DOHH2 (cell line): Measurements from ENCODE around the gene SCN1A.

Experiments
- CTCF ChIP-seq: fragments of 200-600 bp; sonication (generic); IDR thresholded peaks from one replicate; pipeline ENCODE4 v1.5.1; 2014; ENCODE audit warnings: antibody characterized with exemption, mild to moderate bottlenecking, low read depth, low read length; ENCODE audit not compliant: poor library complexity, severe bottlenecking
- EZH2phosphoT487 ChIP-seq: fragments of 200-600 bp; sonication (generic); IDR thresholded peaks from 2 replicates; pipeline ENCODE4 v1.6.1; 2017; ENCODE audit warnings: borderline replicate concordance, mild to moderate bottlenecking, antibody characterized with exemption, low read length, moderate library complexity, mixed read lengths

GRCh38 chr2:166000401-166000800, 127.4 kb downstream of the SCN1A start:
- TF ChIP-seq CTCF (no peak), EZH2phosphoT487 (no peak)
